GM12878 (cell line): ENCODE measurements around the gene RYR2. TPM values are rescaled to one million over a fixed set of nuclear protein-coding genes. Genes with fewer than 3 reads are reported as not detected.

Experiments used
- ATAC-seq: fragments of 200-7000 bp; cut with Tn5 transposase; 3 replicates; pipeline ENCODE4 v1.9.1; 2020; ENCODE audit warnings: mild to moderate bottlenecking, moderate library complexity
- BruUV-seq: library from RNA; stranded (reverse); fragments of 400-500 nt; replicated peaks from 2 replicates; lab custom pipeline; 2021; lab: Mats Ljungman, UMichigan
- CTCF ChIA-PET: fragments of 300-600 bp; sonication (Branson Sonifier 250); formaldehyde crosslinking; extraction: SDS; loops from one replicate; lab custom pipeline; 2021; ENCODE audit warnings: inconsistent platforms; lab: Yijun Ruan, JAX
- POLR2A ChIA-PET: fragments of 350-600 bp; formaldehyde crosslinking; extraction: SDS; loops from one replicate; lab custom pipeline; 2021; ENCODE audit warnings: inconsistent platforms; lab: Charles Lee
- RAD21 ChIA-PET: fragments of 300-600 bp; sonication (Branson Sonifier 250); formaldehyde crosslinking; loops from one replicate; lab custom pipeline; 2023; ENCODE audit warnings: antibody characterized with exemption; ENCODE audit not compliant: unreplicated experiment; lab: Charles Lee
- SMC1A ChIA-PET: fragments of 300-600 bp; sonication (Branson Sonifier 250); formaldehyde crosslinking; loops from one replicate; lab custom pipeline; 2023; ENCODE audit not compliant: unreplicated experiment, uncharacterized antibody; lab: Charles Lee
- DNase-seq: peaks from one replicate; pipeline ENCODE4 v3.0.0-alpha.2; 2011; ENCODE audit warnings: low read depth, low spot score
- FAIRE-seq: peaks from 3 replicates; lab custom pipeline; 2011; peaks lifted over from hg19 to GRCh38; lab: Jason Lieb, UNC
- H2AFZ ChIP-seq: 2 replicates; pipeline ENCODE4 v1.6.0; 2011; ENCODE audit warnings: low read depth, low read length, control low read depth; ENCODE audit not compliant: control insufficient read depth
- H3K27ac ChIP-seq: 2 replicates; pipeline ENCODE4 v1.5.1; 2011; ENCODE audit warnings: control low read depth; ENCODE audit not compliant: control insufficient read depth, insufficient read depth
- H3K27me3 ChIP-seq, 2 experiments: replicated peaks in 1 of 2; 2 replicates each; pipeline versions ENCODE4 v1.6.0 to v1.6.1; 2011; ENCODE audit warnings: low read length in 1 of 2; ENCODE audit not compliant: control insufficient read depth in 2 of 2, insufficient read depth in 2 of 2
- H3K36me3 ChIP-seq, 2 experiments: 2 replicates each; pipeline ENCODE4 v1.5.1; 2011; ENCODE audit warnings: low read length in 1 of 2; ENCODE audit not compliant: control insufficient read depth in 2 of 2, insufficient read depth in 2 of 2
- H3K4me1 ChIP-seq: 2 replicates; pipeline ENCODE4 v1.6.1; 2011; ENCODE audit warnings: mild to moderate bottlenecking, low read length, moderate library complexity, mixed read lengths; ENCODE audit not compliant: control insufficient read depth, insufficient read depth
- H3K4me2 ChIP-seq: 2 replicates; pipeline ENCODE4 v1.6.0; 2011; ENCODE audit warnings: control low read depth; ENCODE audit not compliant: control insufficient read depth, insufficient read depth
- H3K4me3 ChIP-seq: fragments of 200-600 bp; sonication (generic); 2 replicates; pipeline ENCODE4 v1.5.1; 2016
- H3K79me2 ChIP-seq: 2 replicates; pipeline ENCODE4 v1.6.0; 2011; ENCODE audit warnings: low read length; ENCODE audit not compliant: control insufficient read depth, insufficient read depth
- H3K9ac ChIP-seq: 2 replicates; pipeline ENCODE4 v1.8.0; 2011; ENCODE audit warnings: low read length, control low read depth, mixed read lengths; ENCODE audit not compliant: control insufficient read depth, insufficient read depth
- H3K9me3 ChIP-seq: replicated peaks from 3 replicates; pipeline ENCODE4 v1.5.1; 2011; ENCODE audit warnings: mild to moderate bottlenecking, low read length; ENCODE audit not compliant: control insufficient read depth, insufficient read depth
- H4K20me1 ChIP-seq: 2 replicates; pipeline ENCODE4 v1.6.0; 2011; ENCODE audit not compliant: control insufficient read depth, insufficient read depth
- BCLAF1 ChIP-seq: fragments of 450-650 bp; IDR thresholded peaks from 2 replicates; pipeline ENCODE4 v1.6.1; 2017; ENCODE audit warnings: antibody characterized with exemption, mild to moderate bottlenecking, moderate library complexity
- FOXK2 ChIP-seq: fragments of 450-650 bp; IDR thresholded peaks from 2 replicates; pipeline ENCODE4 v1.6.1; 2017; ENCODE audit warnings: mild to moderate bottlenecking, moderate library complexity
- HDAC6 ChIP-seq: fragments of 200-600 bp; sonication (generic); IDR thresholded peaks from one replicate; pipeline ENCODE4 v1.8.0; 2017; ENCODE audit warnings: antibody characterized with exemption; ENCODE audit not compliant: unreplicated experiment
- MAX ChIP-seq: IDR thresholded peaks from 2 replicates; pipeline ENCODE4 v1.6.1; 2012; ENCODE audit warnings: low read depth, low read length, improper control_type of control experiment
- NFIC ChIP-seq: IDR thresholded peaks from 2 replicates; pipeline ENCODE4 v1.6.1; 2012; ENCODE audit warnings: low read depth, mild to moderate bottlenecking, inconsistent platforms, low read length, moderate library complexity
- NRF1 ChIP-seq: conservative IDR thresholded peaks from 2 replicates; pipeline ENCODE4 v1.6.1; 2011; ENCODE audit warnings: mild to moderate bottlenecking, low read depth, low read length, improper control_type of control experiment
- PBX3 ChIP-seq: IDR thresholded peaks from 2 replicates; pipeline ENCODE4 v1.6.1; 2011; ENCODE audit warnings: mild to moderate bottlenecking, low read depth, low read length, moderate library complexity; ENCODE audit not compliant: insufficient replicate concordance
- POLR2A ChIP-seq: IDR thresholded peaks from 2 replicates; pipeline ENCODE4 v1.6.1; 2011; ENCODE audit warnings: low read depth, mild to moderate bottlenecking, low read length
- SMC3 ChIP-seq: IDR thresholded peaks from 2 replicates; pipeline ENCODE4 v1.6.1; 2011; ENCODE audit warnings: low read length, improper control_type of control experiment, borderline replicate concordance
- TAF1 ChIP-seq: IDR thresholded peaks from 2 replicates; pipeline ENCODE4 v1.6.1; 2011; ENCODE audit warnings: mild to moderate bottlenecking, low read depth, low read length, borderline replicate concordance
- TBL1XR1 ChIP-seq: IDR thresholded peaks from 2 replicates; pipeline ENCODE4 v1.6.1; 2012; ENCODE audit warnings: low read depth, low read length, improper control_type of control experiment
- TCF7 ChIP-seq: IDR thresholded peaks from 2 replicates; pipeline ENCODE4 v1.6.1; 2014; ENCODE audit warnings: antibody characterized with exemption, borderline replicate concordance
- ZBED1 ChIP-seq: IDR thresholded peaks from 2 replicates; pipeline ENCODE4 v1.6.1; 2016; ENCODE audit warnings: borderline replicate concordance
- ZNF217 ChIP-seq: fragments of 450-650 bp; IDR thresholded peaks from 2 replicates; pipeline ENCODE4 v1.6.1; 2017; ENCODE audit warnings: antibody characterized with exemption, mild to moderate bottlenecking
- ZNF274 ChIP-seq: IDR thresholded peaks from one replicate; pipeline ENCODE4 v1.8.0; 2011; ENCODE audit not compliant: insufficient read length, insufficient read depth
- WGBS: methylation state at CpG from one replicate; pipeline ENCODE4 v1.1.6; 2016; ENCODE audit warnings: low lambda C conversion rate; ENCODE audit not compliant: insufficient replicate concordance, insufficient coverage; ENCODE audit errors: missing lambda C conversion rate; 5-methylcytosine and 5-hydroxymethylcytosine counted together
- in situ Hi-C: fragments of 300-500 bp; cut with MboI; formaldehyde crosslinking; loops from 9 replicates; pipeline ENCODE4 v1.14.3; 2018; ENCODE audit warnings: mixed read lengths
- intact Hi-C: fragments of 100-400 bp; cut with micrococcal nuclease; formaldehyde crosslinking; loops from one replicate; pipeline ENCODE4 v1.14.2; 2022; ENCODE audit not compliant: unreplicated experiment
- polyA plus RNA-seq, 11 experiments: library from polyadenylated mRNA; depleted of rRNA in 4 of 11; unstranded in 6 of 11; stranded (reverse) in 5 of 11; fragments of >200 nt; fragmentation: Nextera tagmentation in 4 of 11; fragmentation: Illumina TruSeq in 1 of 11; extraction: Ambion mirVana in 4 of 11; extraction: Trizol in 1 of 11; gene quantifications; 1 replicate in 1 of 11; 2 replicates in 10 of 11; pipeline versions ENCODE4 v1.2.1 to v1.2.3, GENCODE V29; 2011 to 2016; ENCODE audit warnings: inconsistent platforms in 2 of 11, missing spikeins in 2 of 11, low read depth in 1 of 11
- total RNA-seq, 4 experiments: library from RNA; depleted of rRNA in 3 of 4; stranded (reverse); fragments of >200 nt in 3 of 4; fragmentation: Illumina TruSeq in 1 of 4; extraction: Trizol in 1 of 4; gene quantifications; 2 replicates each; pipeline versions ENCODE4 v1.2.1 to v1.2.3, GENCODE V29; 2013 to 2021

Gene RYR2
- total and polyA plus RNA-seq, 10 of the 15 experiments (the other 5 are each of a cell fraction or from before 2014, with no cell fraction given) = 0.01 to 0.04 TPM; not detected in 8

DNA sequence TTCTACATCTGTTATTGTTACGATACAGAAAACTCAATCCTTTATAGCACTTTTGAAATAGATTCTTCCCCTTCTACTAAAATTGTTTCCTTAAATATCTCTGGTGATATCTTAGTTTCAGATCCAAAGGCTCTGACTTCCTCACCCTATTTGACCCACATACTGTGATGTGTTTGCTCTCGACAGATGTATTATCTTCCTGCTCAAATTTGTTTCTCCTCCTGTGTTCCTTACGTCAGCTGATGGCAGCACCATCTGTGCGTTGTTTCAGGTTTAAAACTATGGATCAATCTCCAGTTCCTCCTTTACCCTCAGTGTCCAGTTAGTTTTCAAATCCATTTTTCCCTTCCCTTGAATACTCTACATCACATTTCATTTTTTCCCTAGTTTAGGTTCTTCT lies 274.4 kb downstream of the RYR2 start:
- CTCF ChIA-PET = no interaction called here
- Histone ChIP-seq H3K4me3 (no peak overlapping the region), H3K4me1 (no peaks in the 10 kb centered on the region), H3K27me3 (no peaks in the 10 kb centered on the region), H4K20me1 (no peaks in the 10 kb centered on the region), H3K27ac (no peak overlapping the region), H3K4me2 (no peak overlapping the region), H3K79me2 (no peaks in the 10 kb centered on the region), H3K9ac (no peak overlapping the region), H3K9me3 (no peaks in the 10 kb centered on the region), H2AFZ (no peak overlapping the region), H3K36me3 (no peaks in the 10 kb centered on the region)
- TF ChIP-seq TCF7 (no peak), TAF1 (no peak), NRF1 (no peak), ZBED1 (no peak), FOXK2 (no peak), ZNF274 (no peak), TBL1XR1 (no peak), MAX (no peak), POLR2A (no peak), HDAC6 (no peak), BCLAF1 (no peak), SMC3 (no peak), NFIC (no peak), PBX3 (no peak), ZNF217 (no peak)
- RAD21 ChIA-PET = no interaction called here
- POLR2A ChIA-PET = no interaction called here
- ATAC-seq = no peak
- intact Hi-C loops = no loop called here
- DNase-seq = no peak
- in situ Hi-C loops = no loop called here
- no TSS peak for BruUV-seq
- SMC1A ChIA-PET = no interaction called here
- no peak for FAIRE-seq
- 53% methylated on average over 4 of the region's 4 CpGs for WGBS
